Astrocyte (in vitro differentiated cells and primary cell): ENCODE measurements around the gene DCTPP1.

Source experiments
- EZH2 ChIP-seq: IDR thresholded peaks from 2 replicates; pipeline ENCODE4 v1.6.1; 2012; ENCODE audit warnings: mild to moderate bottlenecking, low read length, inconsistent platforms; ENCODE audit not compliant: insufficient read depth
- TF ChIP-seq, protein P1 (sequence below): IDR thresholded peaks from 2 replicates; pipeline ENCODE4 v1.5.1; 2011; ENCODE audit warnings: low read depth, mild to moderate bottlenecking, inconsistent platforms, low read length, moderate library complexity; ENCODE audit not compliant: insufficient read depth

- TF ChIP-seq EZH2 = no peak
- TF ChIP-seq, protein P1, sequence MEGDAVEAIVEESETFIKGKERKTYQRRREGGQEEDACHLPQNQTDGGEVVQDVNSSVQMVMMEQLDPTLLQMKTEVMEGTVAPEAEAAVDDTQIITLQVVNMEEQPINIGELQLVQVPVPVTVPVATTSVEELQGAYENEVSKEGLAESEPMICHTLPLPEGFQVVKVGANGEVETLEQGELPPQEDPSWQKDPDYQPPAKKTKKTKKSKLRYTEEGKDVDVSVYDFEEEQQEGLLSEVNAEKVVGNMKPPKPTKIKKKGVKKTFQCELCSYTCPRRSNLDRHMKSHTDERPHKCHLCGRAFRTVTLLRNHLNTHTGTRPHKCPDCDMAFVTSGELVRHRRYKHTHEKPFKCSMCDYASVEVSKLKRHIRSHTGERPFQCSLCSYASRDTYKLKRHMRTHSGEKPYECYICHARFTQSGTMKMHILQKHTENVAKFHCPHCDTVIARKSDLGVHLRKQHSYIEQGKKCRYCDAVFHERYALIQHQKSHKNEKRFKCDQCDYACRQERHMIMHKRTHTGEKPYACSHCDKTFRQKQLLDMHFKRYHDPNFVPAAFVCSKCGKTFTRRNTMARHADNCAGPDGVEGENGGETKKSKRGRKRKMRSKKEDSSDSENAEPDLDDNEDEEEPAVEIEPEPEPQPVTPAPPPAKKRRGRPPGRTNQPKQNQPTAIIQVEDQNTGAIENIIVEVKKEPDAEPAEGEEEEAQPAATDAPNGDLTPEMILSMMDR = no peak
These were observed 34.2 kb upstream of the DCTPP1 start for GRCh38 chr16:30464078-30464477.
